Keratinocyte (primary cell): ENCODE data around the gene RNF144B. TPM values are rescaled to one million over a fixed set of nuclear protein-coding genes. Genes with fewer than 3 reads are reported as not detected.

Experiments used
- DNase-seq: peaks from one replicate; pipeline ENCODE4 v3.0.0-alpha.2; 2011; ENCODE audit warnings: low read depth, missing footprints, low spot score
- FAIRE-seq: peaks from 2 replicates; lab custom pipeline; 2011; peaks lifted over from hg19 to GRCh38; lab: Jason Lieb, UNC
- H2AFZ ChIP-seq: 2 replicates; pipeline ENCODE4 v1.6.0; 2012; ENCODE audit warnings: low read length, control low read depth, inconsistent platforms; ENCODE audit not compliant: control insufficient read depth
- H3K27ac ChIP-seq: 2 replicates; pipeline ENCODE4 v1.5.1; 2011; ENCODE audit warnings: low read length; ENCODE audit not compliant: control insufficient read depth, insufficient read depth
- H3K27me3 ChIP-seq: 3 replicates; pipeline ENCODE4 v1.6.0; 2011; ENCODE audit warnings: low read length; ENCODE audit not compliant: control insufficient read depth, insufficient read depth; ENCODE audit errors: extremely low read depth
- H3K36me3 ChIP-seq, 2 experiments: 2 replicates in 1 of 2; 3 replicates in 1 of 2; pipeline ENCODE4 v1.5.1; 2011; ENCODE audit warnings: low read length in 2 of 2, mild to moderate bottlenecking in 1 of 2; ENCODE audit not compliant: control insufficient read depth in 2 of 2, insufficient read depth in 2 of 2; ENCODE audit errors: extremely low read depth in 1 of 2
- H3K4me1 ChIP-seq: 3 replicates; pipeline ENCODE4 v1.5.1; 2011; ENCODE audit warnings: low read length; ENCODE audit not compliant: control insufficient read depth, insufficient read depth; ENCODE audit errors: extremely low read depth
- H3K4me2 ChIP-seq: 3 replicates; pipeline ENCODE4 v1.6.0; 2011; ENCODE audit warnings: low read depth, low read length; ENCODE audit not compliant: control insufficient read depth, insufficient read depth; ENCODE audit errors: extremely low read depth
- H3K4me3 ChIP-seq, 3 experiments: fragments of 200-600 bp in 1 of 3; sonication (generic) in 1 of 3; 2 replicates in 2 of 3; 3 replicates in 1 of 3; pipeline ENCODE4 v1.5.1; 2011 to 2016; ENCODE audit warnings: low read length in 3 of 3, mild to moderate bottlenecking in 3 of 3, control low read depth in 2 of 3, inconsistent platforms in 1 of 3, low read depth in 1 of 3, mixed read lengths in 1 of 3, mixed run types in 1 of 3, moderate library complexity in 1 of 3; ENCODE audit not compliant: control insufficient read depth in 2 of 3, insufficient read depth in 2 of 3; ENCODE audit errors: extremely low read depth in 1 of 3
- H3K79me2 ChIP-seq: 2 replicates; pipeline ENCODE4 v1.6.0; 2012; ENCODE audit warnings: low read length; ENCODE audit not compliant: control insufficient read depth, insufficient read depth
- H3K9ac ChIP-seq: 3 replicates; pipeline ENCODE4 v1.6.0; 2011; ENCODE audit warnings: low read length; ENCODE audit not compliant: control insufficient read depth, insufficient read depth; ENCODE audit errors: extremely low read depth
- H3K9me1 ChIP-seq: 3 replicates; pipeline ENCODE4 v1.6.0; 2011; ENCODE audit warnings: low read length; ENCODE audit not compliant: control insufficient read depth, insufficient read depth; ENCODE audit errors: extremely low read depth
- H3K9me3 ChIP-seq: 2 replicates; pipeline ENCODE4 v1.5.1; 2012; ENCODE audit warnings: low read depth, low read length; ENCODE audit not compliant: control insufficient read depth
- H4K20me1 ChIP-seq: 3 replicates; pipeline ENCODE4 v1.6.0; 2011; ENCODE audit warnings: low read length; ENCODE audit not compliant: control insufficient read depth, insufficient read depth; ENCODE audit errors: extremely low read depth
- CTCF ChIP-seq, 3 experiments: IDR thresholded peaks in 1 of 3; conservative IDR thresholded peaks in 1 of 3; optimal IDR thresholded peaks in 1 of 3; 2 replicates in 2 of 3; 3 replicates in 1 of 3; pipeline versions ENCODE3 to v1.5.1; 2011; ENCODE audit warnings: low read length in 3 of 3, mild to moderate bottlenecking in 3 of 3, moderate library complexity in 2 of 3, control low read depth in 1 of 3, inconsistent platforms in 1 of 3; ENCODE audit not compliant: insufficient read depth in 2 of 3; ENCODE audit errors: extremely low read depth in 1 of 3
- EZH2 ChIP-seq: IDR thresholded peaks from one replicate; pipeline ENCODE4 v1.6.1; 2012; ENCODE audit warnings: inconsistent platforms, mild to moderate bottlenecking, low read length, moderate library complexity
- dilution Hi-C: fragments of 300-500 bp; cut with MboI; formaldehyde crosslinking; loops from one replicate; pipeline ENCODE4 v1.7.0; 2020; ENCODE audit warnings: low sequenced_read_pairs; ENCODE audit not compliant: extremely low pct_ligation_motif_present
- polyA plus RNA-seq, 5 experiments: library from polyadenylated mRNA; depleted of rRNA in 3 of 5; stranded (reverse) in 3 of 5; stranded (forward) in 1 of 5; unstranded in 1 of 5; fragments of >200 nt; gene quantifications; 1 replicate in 1 of 5; 2 replicates in 3 of 5; 3 replicates in 1 of 5; pipeline versions ENCODE4 v1.2.1 to v1.2.3, GENCODE V29; 2011 to 2012; ENCODE audit warnings: missing spikeins in 2 of 5, low read depth in 1 of 5, low replicate concordance in 1 of 5

The RNF144B gene
- polyA plus RNA-seq, 1 donor (not counting 4 experiments of a cell fraction or from before 2014, with no cell fraction given): 9.0 TPM

GRCh38 chr6:18412644-18413043, 25.5 kb downstream of the RNF144B start:
- Histone ChIP-seq H3K27ac (no peak overlapping the region), H3K4me1 (peaks cover 14% of the 10 kb centered on the region), H4K20me1 (no peaks in the 10 kb centered on the region), H3K9me1 (no peaks in the 10 kb centered on the region), H3K4me2 (no peak overlapping the region), H3K4me3 (no peak overlapping the region), H3K9ac (no peak overlapping the region), H3K79me2 (peaks cover 32% of the 10 kb centered on the region), H3K27me3 (no peaks in the 10 kb centered on the region), H3K36me3 (peaks cover 3 to 5% of the 10 kb centered on the region in 2 experiments), H2AFZ (no peak overlapping the region), H3K9me3 (no peaks in the 10 kb centered on the region)
- FAIRE-seq (peak; percentile 20), DNase-seq (no peak)
- no peak for TF ChIP-seq CTCF (optimal IDR thresholded peaks at IDR 0.05 in 1 of 3, IDR thresholded peaks at IDR 0.05 in 1 of 3, conservative IDR thresholded peaks at IDR 0.05 in 1 of 3; ENCODE audit: extremely low read depth in 1 of 3, insufficient read depth in 2 of 3, low read length in 3 of 3)
- TF ChIP-seq EZH2: no peak
- dilution Hi-C loops: no loop called here

DNA sequence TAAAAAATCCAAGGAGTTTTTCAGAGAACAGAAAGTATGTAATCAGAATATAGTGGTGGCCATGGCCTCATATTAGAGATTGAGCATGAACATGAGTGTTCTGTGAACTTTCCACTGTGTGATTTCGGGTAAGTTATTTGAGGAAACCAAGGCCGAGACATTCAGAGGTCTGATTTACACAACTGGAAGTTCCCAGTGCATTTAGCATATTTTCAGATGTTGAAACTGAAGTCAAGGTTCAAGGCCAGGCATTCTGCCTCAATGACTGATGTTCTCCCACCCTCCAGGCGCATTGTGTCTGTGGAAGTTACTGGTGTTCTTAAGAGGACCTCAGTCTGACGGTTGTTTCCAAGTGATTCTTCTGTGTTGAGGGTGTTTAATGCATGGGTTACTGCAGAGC, 26.2 kb downstream of the RNF144B start:
- dilution Hi-C loops: no loop called here
- Histone ChIP-seq H2AFZ (no peak overlapping the region), H3K27ac (no peak overlapping the region), H3K4me1 (peaks cover 14% of the 10 kb centered on the region), H3K36me3 (peaks cover 3 to 5% of the 10 kb centered on the region in 2 experiments), H3K9me3 (no peaks in the 10 kb centered on the region), H4K20me1 (no peaks in the 10 kb centered on the region), H3K27me3 (no peaks in the 10 kb centered on the region), H3K79me2 (peaks cover 32% of the 10 kb centered on the region), H3K9me1 (no peaks in the 10 kb centered on the region), H3K9ac (no peak overlapping the region), H3K4me3 (no peak overlapping the region), H3K4me2 (no peak overlapping the region)
- TF ChIP-seq CTCF (optimal IDR thresholded peaks at IDR 0.05 in 1 of 3, IDR thresholded peaks at IDR 0.05 in 1 of 3, conservative IDR thresholded peaks at IDR 0.05 in 1 of 3; ENCODE audit: extremely low read depth in 1 of 3, insufficient read depth in 2 of 3, low read length in 3 of 3) (no peak), EZH2 (no peak)
- no peak for DNase-seq
- no peak for FAIRE-seq
